Stimulated activated effector memory CD8-positive, alpha-beta T cell treated with anti-CD3 and anti-CD28 coated beads, Interleukin-12 subunit alpha, Interleukin-12 subunit beta, amount 100 ng/mL, for 72 hours (primary cell): ENCODE measurements around the gene GJB1.
A peak's percentile ranks its signal among the peaks of the same experiment; 100 is the strongest.

Experiments
- ATAC-seq: fragments of 150-1000 bp; cut with Tn5 transposase; 2 replicates; pipeline ENCODE4 v1.10.0; 2021
- DNase-seq, 2 donors: peaks; one replicate each; pipeline ENCODE4 v3.0.0; 2021 to 2022; ENCODE audit warnings: low spot score in 2 of 2
- H3K27ac Mint-ChIP-seq: one replicate; pipeline ENCODE4 v1.8.0; 2022; ENCODE audit warnings: mild to moderate bottlenecking, mixed read lengths
- H3K36me3 Mint-ChIP-seq: one replicate; pipeline ENCODE4 v1.8.0; 2022; ENCODE audit warnings: mild to moderate bottlenecking, mixed read lengths
- H3K4me1 Mint-ChIP-seq: one replicate; pipeline ENCODE4 v1.8.0; 2022; ENCODE audit warnings: mixed read lengths
- H3K4me3 Mint-ChIP-seq: one replicate; pipeline ENCODE4 v1.8.0; 2022; ENCODE audit warnings: mild to moderate bottlenecking, mixed read lengths
- H3K9me3 Mint-ChIP-seq: one replicate; pipeline ENCODE4 v1.8.0; 2022; ENCODE audit warnings: mixed read lengths

The GJB1 gene

DNA sequence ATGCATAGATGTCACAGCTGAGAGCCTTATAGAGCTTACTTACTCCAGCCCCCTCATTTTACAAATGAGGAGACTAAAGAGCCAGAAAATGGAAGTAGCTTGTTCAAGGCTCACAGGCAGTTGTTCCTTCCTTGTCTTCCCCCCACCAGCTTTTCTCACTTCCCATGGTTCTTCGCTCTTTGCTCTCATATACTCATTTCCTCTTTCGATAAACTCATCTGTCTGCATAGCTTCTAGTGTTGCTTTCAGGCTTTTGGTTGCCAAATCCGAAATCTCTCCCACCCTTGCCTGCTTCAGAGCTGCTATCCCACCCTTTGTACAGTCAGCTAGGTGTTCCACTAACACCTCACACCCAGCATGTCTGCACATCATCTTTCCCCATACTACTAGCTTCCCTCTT is 25.0 kb upstream of the GJB1 start:
- peaks cover 6% of the 10 kb centered on the region for H3K4me1 Mint-ChIP-seq
- H3K9me3 Mint-ChIP-seq: no peaks in the 10 kb centered on the region
- peak; percentile 55 for ATAC-seq
- peak overlapping the region; percentile 72 for H3K27ac Mint-ChIP-seq
- peak overlapping the region; percentile 72 for H3K4me3 Mint-ChIP-seq
- peaks cover 14% of the 10 kb centered on the region for H3K36me3 Mint-ChIP-seq
- peak in 1 of 2 donors; percentile 51 for DNase-seq

DNA sequence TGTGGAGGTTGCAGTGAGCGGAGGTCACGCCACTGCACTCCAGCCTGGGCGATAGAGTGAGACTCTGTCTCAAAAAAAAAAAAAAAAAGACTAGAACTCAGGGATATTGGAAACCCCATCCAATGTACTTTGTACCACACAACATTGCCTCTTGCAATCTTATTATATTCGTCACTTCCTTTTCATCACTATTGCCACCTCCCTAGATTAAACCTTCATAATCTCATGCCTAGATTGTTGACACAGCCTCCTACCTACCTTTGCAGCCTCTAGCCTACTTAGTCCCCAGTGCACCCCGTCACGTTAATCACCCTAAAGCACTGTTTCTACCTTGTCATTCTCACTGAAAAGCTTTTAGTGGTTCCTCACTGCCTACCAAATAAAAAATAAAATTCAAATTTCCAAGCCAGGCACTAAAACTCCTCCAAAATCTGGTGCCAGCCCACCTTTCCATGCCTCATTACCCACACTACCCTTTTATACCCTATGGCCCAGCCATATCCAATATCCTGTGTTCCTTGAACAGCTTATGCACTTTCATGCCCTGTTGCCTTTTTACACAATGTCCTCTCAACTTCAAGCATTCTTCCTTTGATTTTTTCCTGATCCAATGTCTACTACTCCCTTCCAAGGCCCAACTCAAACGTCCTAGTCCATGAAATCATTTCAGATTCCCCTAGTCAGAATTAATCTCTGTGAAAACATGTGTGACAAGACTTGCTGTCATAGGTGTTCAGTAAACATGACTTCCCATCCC is 23.6 kb upstream of the GJB1 start:
- ATAC-seq: no peak
- H3K4me1 Mint-ChIP-seq: peaks cover 6% of the 10 kb centered on the region
- no peaks in the 10 kb centered on the region for H3K9me3 Mint-ChIP-seq
- H3K4me3 Mint-ChIP-seq: no peak overlapping the region
- no peak overlapping the region for H3K27ac Mint-ChIP-seq
- no peak for DNase-seq
- H3K36me3 Mint-ChIP-seq: peaks cover 14% of the 10 kb centered on the region

DNA sequence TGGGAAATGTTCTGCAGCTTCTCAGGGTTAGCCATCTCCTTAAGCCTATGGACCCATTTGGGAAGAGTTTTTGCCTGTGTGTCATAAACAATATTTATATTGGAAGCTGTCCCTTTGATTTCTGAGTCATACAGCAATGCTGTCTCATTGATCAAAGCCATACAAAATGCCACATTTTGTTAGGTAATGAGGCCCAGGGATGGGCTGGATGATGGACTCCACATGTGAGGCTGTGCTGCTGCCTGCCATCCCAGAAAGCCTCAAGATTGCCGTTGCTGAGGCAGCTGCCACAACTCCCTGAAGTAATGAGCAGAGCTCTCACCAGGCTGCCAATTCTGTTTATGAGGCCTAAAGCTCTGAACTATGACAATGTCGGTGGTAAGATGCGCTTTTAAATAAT is 12.2 kb upstream of the GJB1 start:
- DNase-seq (no peak), ATAC-seq (no peak)
- Mint-ChIP-seq H3K4me3 (no peak overlapping the region), H3K9me3 (no peaks in the 10 kb centered on the region), H3K36me3 (no peaks in the 10 kb centered on the region), H3K27ac (no peak overlapping the region), H3K4me1 (peaks cover under 1% of the 10 kb centered on the region)

DNA sequence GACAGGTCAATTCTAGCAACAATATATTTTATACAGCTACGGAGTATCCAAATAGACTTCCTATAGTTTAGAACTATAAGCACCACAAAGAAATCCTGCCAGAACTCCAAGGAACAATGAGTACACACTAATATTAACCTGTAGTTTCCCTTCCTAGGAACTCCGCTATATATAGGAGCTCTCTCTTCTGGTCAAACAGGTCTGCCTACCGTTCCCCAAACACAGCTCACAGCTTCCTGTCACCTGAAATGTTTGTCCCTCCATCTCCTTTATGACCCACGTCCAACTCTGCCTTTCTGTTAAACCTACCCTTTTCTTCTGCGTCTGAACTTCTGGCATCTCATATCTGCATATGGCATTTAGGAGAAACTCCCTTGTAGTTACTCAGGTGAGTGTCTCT is 10.5 kb upstream of the GJB1 start:
- Mint-ChIP-seq H3K36me3 (no peaks in the 10 kb centered on the region), H3K4me1 (peaks cover 7% of the 10 kb centered on the region), H3K27ac (no peak overlapping the region), H3K4me3 (no peak overlapping the region), H3K9me3 (no peaks in the 10 kb centered on the region)
- no peak for ATAC-seq
- DNase-seq: no peak

DNA sequence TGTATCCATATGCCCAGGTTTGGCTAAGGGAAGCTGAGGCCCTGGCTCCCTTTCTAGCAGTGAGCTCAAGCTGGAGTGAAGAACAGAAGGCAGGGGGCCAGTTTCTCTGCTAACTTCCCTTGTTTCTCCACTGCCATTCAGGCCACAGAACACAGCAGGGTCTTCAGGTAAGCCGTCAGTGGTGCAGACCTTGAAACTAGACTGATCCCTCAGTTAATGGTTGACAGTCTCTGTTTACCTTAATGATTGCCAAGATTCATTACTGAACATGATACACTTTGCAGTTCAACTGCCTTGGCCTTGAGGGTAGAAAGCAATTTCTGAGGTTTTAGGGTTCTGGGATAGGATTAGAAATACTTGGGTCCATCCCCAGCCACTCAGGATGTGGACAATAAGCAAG is 8.9 kb upstream of the GJB1 start:
- H3K4me3 Mint-ChIP-seq: no peak overlapping the region
- H3K36me3 Mint-ChIP-seq: no peaks in the 10 kb centered on the region
- H3K9me3 Mint-ChIP-seq: no peaks in the 10 kb centered on the region
- H3K27ac Mint-ChIP-seq: no peak overlapping the region
- H3K4me1 Mint-ChIP-seq: peaks cover 7% of the 10 kb centered on the region
- no peak for ATAC-seq
- DNase-seq: no peak

DNA sequence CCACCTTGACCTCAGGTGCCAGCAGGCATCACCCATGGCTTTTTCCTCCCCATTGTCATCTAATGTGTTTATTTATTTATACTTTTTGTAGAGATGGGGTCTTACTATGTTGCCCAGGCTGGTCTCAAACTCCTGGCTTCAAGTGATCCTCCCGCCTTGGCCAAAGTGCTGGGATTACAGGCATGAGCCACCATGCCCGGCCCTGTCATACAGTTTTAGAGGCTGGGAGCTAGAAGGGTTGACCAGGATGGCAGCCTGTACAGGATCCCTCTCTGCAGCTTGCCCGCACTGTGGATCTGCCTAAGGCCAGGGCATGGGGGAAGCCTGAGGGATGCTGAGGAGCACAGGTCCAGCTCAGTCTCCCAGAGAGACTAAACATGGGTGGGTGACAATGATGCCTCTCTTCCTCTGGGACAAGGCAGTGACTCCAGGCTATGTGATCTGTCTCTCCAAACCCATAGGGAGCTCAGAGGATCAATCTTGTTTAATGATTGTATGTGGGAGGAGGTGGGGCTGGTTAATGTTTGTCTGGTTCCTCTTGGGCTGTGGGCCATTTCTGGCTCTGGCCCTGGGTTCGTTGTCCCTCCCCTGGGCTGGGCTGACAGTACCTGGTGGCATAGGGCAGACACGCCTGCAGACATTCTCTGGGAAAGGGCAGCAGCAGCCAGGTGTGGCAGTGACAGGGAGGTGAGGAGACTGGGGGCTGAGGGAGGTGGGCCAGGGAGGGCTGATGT is 8.3 kb upstream of the GJB1 start:
- Mint-ChIP-seq H3K4me3 (no peak overlapping the region), H3K4me1 (peaks cover 7% of the 10 kb centered on the region), H3K27ac (no peak overlapping the region), H3K36me3 (no peaks in the 10 kb centered on the region), H3K9me3 (no peaks in the 10 kb centered on the region)
- DNase-seq: no peak
- ATAC-seq: no peak

DNA sequence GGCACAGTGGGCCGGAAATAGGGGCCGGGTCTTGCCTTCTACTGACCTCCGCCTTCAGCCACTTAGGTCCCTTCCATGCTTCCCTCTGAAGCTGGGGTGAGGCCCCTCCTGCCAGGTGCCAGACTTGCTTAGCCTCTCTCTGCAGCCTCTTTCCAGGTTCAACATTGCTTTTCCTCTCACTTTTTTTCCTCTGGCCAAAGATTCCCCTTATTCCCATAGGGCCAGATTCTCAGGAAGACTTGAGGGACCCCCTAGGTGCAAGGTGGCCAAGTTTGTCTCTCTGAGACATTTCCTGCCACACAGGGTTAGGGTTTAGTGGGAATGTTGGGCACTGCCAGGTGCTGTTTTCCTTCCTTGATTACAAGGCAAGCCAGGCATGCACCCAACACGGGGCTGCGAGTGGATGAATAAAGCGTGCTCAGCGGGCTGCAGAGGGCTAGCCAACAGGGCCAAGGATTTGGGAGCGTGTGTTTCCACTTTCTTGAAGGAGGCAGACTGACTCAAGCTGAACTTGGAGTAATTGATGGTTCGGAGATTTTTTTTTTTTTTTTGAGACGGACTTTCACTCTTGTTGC is 7.6 kb upstream of the GJB1 start:
- no peaks in the 10 kb centered on the region for H3K9me3 Mint-ChIP-seq
- no peak for ATAC-seq
- no peaks in the 10 kb centered on the region for H3K36me3 Mint-ChIP-seq
- peaks cover 7% of the 10 kb centered on the region for H3K4me1 Mint-ChIP-seq
- H3K4me3 Mint-ChIP-seq: no peak overlapping the region
- no peak for DNase-seq
- no peak overlapping the region for H3K27ac Mint-ChIP-seq

DNA sequence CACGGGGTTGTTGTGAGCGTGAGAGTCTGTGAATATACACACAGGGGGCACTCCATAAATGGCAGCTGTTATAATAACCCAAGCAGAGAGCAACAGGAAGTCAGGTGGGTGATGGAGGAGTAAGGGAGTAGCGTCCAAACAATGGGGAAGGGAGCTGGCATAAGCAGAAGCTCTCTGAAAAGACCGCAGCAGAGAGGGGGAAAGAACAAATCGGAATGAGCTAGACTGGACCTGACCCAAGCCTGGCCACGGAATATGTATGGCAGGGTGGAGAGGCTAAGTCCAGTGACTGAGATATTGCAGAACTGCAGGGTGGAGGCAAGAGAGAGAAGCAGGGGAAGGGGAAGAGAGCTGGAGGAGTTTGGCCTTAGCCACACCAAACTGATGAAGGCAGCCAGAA is 6.5 kb upstream of the GJB1 start:
- no peak overlapping the region for H3K27ac Mint-ChIP-seq
- H3K9me3 Mint-ChIP-seq: no peaks in the 10 kb centered on the region
- no peak for ATAC-seq
- H3K36me3 Mint-ChIP-seq: no peaks in the 10 kb centered on the region
- no peak overlapping the region for H3K4me3 Mint-ChIP-seq
- DNase-seq: no peak
- H3K4me1 Mint-ChIP-seq: peaks cover 7% of the 10 kb centered on the region

DNA sequence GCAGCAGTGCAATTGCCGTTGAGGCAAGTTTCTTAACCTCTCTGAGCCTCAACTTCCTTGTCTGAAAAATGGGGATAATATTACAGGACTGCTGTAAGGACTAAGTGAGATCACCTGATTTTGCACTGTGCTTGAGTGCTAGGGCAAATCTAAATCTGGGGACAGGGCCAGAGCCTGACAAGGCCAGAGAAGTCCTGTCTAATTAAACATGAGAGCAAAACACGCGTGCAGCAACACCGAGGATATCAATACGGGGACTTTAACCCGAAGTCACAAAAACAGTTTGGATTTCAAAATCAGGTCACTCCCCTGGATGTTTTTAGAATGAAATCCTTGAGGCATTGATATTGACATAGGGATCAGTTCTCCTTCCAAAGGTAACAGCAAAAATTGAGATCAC is 5.7 kb upstream of the GJB1 start:
- Mint-ChIP-seq H3K36me3 (no peaks in the 10 kb centered on the region), H3K9me3 (no peaks in the 10 kb centered on the region), H3K4me1 (peaks cover 7% of the 10 kb centered on the region), H3K4me3 (no peak overlapping the region), H3K27ac (no peak overlapping the region)
- ATAC-seq (no peak), DNase-seq (no peak)

DNA sequence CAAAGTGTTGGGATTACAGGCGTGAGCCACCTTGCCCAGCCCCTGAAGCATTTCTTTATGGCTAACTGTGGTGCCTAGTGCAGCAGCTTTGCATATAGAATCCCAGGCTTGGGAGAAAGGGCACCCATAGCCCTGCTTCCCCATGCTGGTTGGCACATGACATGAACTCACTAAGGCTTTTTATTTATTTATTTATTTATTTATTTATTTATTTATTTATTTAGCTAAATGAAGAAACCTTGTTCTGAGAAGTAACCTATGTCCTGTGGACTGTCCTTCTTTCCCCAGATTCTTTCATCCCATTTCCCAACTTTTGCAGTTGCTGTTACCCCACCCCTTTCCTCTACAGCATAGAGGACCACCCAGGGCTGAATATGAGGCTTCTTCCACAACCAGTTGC is 1.9 kb upstream of the GJB1 start:
- Mint-ChIP-seq H3K9me3 (no peaks in the 10 kb centered on the region), H3K36me3 (no peaks in the 10 kb centered on the region), H3K27ac (no peak overlapping the region), H3K4me1 (peaks cover 3% of the 10 kb centered on the region), H3K4me3 (no peak overlapping the region)
- DNase-seq (no peak), ATAC-seq (no peak)

DNA sequence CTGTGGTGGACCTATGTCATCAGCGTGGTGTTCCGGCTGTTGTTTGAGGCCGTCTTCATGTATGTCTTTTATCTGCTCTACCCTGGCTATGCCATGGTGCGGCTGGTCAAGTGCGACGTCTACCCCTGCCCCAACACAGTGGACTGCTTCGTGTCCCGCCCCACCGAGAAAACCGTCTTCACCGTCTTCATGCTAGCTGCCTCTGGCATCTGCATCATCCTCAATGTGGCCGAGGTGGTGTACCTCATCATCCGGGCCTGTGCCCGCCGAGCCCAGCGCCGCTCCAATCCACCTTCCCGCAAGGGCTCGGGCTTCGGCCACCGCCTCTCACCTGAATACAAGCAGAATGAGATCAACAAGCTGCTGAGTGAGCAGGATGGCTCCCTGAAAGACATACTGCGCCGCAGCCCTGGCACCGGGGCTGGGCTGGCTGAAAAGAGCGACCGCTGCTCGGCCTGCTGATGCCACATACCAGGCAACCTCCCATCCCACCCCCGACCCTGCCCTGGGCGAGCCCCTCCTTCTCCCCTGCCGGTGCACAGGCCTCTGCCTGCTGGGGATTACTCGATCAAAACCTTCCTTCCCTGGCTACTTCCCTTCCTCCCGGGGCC is 1.2 kb downstream of the GJB1 start:
- ATAC-seq (no peak), DNase-seq (no peak)
- no peak overlapping the region for H3K4me3 Mint-ChIP-seq
- H3K27ac Mint-ChIP-seq: no peak overlapping the region
- no peaks in the 10 kb centered on the region for H3K9me3 Mint-ChIP-seq
- H3K36me3 Mint-ChIP-seq: no peaks in the 10 kb centered on the region
- no peaks in the 10 kb centered on the region for H3K4me1 Mint-ChIP-seq

DNA sequence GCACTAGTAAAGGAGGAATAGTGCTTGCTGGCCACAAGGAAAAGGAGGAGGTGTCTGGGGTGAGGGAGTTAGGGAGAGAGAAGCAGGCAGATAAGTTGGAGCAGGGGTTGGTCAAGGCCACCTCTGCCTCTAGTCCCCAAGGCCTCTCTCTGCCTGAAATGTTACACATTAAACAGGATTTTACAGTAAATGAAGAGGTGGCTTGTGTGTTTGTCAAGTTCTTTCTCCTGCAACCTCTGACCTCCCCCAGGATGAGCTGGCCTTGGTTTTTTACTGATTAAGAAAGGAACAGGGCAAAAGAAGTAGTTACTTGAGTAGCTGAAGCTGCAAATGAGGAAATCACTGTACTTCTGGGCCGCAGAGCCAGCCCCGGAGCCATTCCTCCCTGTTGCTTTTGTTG is 2.0 kb downstream of the GJB1 start:
- DNase-seq: no peak
- no peaks in the 10 kb centered on the region for H3K9me3 Mint-ChIP-seq
- H3K36me3 Mint-ChIP-seq: no peaks in the 10 kb centered on the region
- no peak for ATAC-seq
- no peak overlapping the region for H3K4me3 Mint-ChIP-seq
- H3K27ac Mint-ChIP-seq: no peak overlapping the region
- H3K4me1 Mint-ChIP-seq: no peaks in the 10 kb centered on the region

DNA sequence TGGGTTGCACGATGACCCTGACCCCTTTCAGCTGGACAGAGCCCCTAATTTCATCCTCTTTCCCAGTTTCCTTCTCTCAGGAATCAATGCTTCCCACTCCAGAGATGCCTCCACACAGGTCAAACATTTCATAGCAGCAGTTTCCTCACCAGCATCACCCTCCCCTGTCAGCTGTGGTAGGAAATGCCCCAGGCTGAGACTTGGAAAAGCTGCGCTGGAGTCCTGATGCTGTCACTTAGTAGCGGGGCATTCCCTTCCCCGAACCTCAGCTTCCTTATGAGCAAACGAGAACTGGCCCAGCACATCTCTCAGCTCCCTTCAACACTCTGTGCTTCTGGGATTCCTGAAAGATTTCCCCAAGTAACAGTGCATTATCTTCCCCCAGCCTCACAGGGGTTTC is 2.7 kb downstream of the GJB1 start:
- no peak overlapping the region for H3K4me3 Mint-ChIP-seq
- H3K27ac Mint-ChIP-seq: no peak overlapping the region
- no peak for ATAC-seq
- H3K4me1 Mint-ChIP-seq: no peaks in the 10 kb centered on the region
- no peak for DNase-seq
- H3K36me3 Mint-ChIP-seq: no peaks in the 10 kb centered on the region
- no peaks in the 10 kb centered on the region for H3K9me3 Mint-ChIP-seq

DNA sequence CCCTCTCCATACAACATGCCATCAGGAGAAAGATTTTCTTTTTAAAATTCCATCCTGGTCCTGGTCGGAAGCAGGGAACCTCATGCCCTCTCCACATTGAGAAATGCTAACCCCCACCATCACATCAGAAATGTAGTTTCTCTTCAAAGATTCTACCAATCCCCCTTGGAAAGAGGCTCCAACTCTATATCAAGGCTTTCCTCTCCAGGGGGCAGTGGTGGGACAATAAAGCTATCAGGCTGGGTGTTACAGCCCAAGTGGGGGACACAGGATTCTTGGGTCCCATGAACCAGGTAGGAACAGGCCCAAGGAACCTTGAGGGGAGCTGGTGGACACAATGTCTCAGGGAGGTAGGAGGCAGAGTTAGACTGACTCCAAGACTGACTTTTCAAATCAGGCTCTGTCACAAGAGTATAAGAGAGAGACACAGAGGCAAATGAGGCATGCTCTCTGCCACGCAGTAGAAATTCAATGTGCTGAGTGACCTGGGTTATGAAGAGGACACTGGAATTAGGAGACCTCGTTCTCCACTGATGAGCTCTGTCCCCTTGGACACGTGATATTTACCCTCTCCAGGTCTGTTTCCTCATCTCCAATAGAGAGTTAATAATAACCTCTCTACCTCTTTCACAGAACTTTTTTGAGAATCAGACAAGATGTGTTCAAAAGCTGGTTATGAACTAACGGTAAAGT is 4.5 kb downstream of the GJB1 start:
- H3K4me1 Mint-ChIP-seq: no peaks in the 10 kb centered on the region
- no peaks in the 10 kb centered on the region for H3K9me3 Mint-ChIP-seq
- H3K36me3 Mint-ChIP-seq: no peaks in the 10 kb centered on the region
- H3K4me3 Mint-ChIP-seq: no peak overlapping the region
- no peak for DNase-seq
- H3K27ac Mint-ChIP-seq: no peak overlapping the region
- ATAC-seq: no peak

DNA sequence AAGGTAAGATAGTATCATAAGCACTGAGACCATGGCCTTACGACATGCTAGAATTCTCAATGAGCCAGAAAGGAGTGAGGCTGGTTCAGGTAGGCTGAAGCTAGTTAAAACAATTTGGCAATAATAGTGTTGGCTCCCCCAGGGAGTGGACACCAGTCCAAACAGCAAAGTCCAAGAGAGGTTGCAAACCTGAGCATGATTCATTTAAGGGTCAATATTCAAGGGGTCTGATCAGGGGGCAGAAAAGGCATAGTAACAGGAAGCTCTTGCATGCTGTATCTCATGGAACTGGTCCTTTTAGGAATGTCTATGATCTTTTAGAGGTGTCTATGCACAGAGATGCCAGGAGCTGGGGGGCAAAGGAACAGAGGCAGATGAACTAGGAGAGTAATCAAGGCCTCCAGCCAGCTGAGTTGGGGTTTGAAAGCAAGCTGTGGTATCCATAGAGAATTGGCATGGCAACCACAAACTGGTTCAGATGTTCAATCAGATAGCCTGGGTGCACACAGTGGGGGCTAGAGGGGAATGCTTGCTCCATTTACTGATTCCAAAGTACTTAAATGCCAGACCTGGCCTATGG is 5.1 kb downstream of the GJB1 start:
- Mint-ChIP-seq H3K4me1 (no peaks in the 10 kb centered on the region), H3K9me3 (no peaks in the 10 kb centered on the region), H3K27ac (no peak overlapping the region), H3K4me3 (no peak overlapping the region), H3K36me3 (no peaks in the 10 kb centered on the region)
- DNase-seq (no peak), ATAC-seq (no peak)
